HG03439 (cell line): ENCODE results near the gene RTBDN.

Experiments used
- ATAC-seq: cut with Tn5 transposase; IDR thresholded peaks from one replicate; pipeline ENCODE4 v1.9.1; 2021; ENCODE audit warnings: mild to moderate bottlenecking, moderate library complexity; ENCODE audit not compliant: unreplicated experiment

The RTBDN gene

GRCh38 chr19:12793290-12794195, 40.8 kb downstream of the RTBDN start:
- peak; percentile 25 for ATAC-seq

DNA sequence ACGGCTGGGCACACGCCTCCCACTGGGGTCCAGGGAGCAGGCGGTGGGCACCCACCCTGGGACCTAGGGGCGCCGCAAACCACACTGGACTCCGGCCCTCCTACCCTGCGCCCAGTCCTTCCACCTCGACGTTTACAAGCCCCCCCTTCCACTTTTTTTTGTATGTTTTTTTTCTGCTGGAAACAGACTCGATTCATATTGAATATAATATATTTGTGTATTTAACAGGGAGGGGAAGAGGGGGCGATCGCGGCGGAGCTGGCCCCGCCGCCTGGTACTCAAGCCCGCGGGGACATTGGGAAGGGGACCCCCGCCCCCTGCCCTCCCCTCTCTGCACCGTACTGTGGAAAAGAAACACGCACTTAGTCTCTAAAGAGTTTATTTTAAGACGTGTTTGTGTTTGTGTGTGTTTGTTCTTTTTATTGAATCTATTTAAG, 41.5 kb downstream of the RTBDN start:
- ATAC-seq, result no peak

GRCh38 chr19:12792051-12792852, 42.1 kb downstream of the RTBDN start:
- no peak for ATAC-seq

- ATAC-seq, result peak; percentile 32
Measured at GRCh38 chr19:12791345-12792050, 42.9 kb downstream of the RTBDN start, which contains the start of gene JUNB. TSS of gene JUNB (plus strand) at chr19:12791486. CDS start at chr19:12791772, 286 bp downstream.

DNA sequence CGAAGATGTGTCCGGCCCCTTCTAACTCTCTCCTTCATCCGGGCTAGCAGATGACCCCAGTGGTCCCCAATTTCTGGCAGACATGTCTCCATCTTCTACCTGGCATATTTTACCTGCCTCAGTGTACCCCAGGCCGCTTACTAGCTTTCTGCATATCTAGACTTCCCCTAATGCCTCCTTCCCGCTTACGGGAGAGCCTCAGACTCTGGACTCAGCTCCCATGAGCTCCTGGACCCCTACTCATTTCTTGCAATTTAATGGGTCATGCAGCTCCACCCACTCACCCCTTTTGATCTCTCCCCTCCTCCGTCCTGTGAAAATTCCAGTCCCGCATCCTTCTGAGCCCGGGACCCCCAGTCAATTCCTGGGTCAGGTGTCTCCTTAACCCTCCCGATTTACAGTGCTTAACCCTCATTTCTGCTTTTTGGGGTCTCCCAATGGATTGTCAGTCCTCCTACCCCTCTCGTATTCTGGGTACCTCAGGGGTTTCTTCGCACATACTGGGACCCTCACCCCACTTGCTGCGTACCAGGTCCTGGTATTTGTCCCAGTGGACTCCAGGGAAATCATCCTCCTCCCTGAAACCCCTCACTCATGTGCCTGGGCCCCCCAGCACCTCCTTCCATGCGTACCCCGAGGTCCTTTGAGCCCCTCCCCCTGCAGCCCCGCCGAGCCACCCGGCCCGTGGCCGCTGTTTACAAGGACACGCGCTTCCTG, 43.6 kb downstream of the RTBDN start:
- no peak for ATAC-seq

- peak; percentile 37 for ATAC-seq
Measured at GRCh38 chr19:12789904-12790619, 44.3 kb downstream of the RTBDN start.

DNA sequence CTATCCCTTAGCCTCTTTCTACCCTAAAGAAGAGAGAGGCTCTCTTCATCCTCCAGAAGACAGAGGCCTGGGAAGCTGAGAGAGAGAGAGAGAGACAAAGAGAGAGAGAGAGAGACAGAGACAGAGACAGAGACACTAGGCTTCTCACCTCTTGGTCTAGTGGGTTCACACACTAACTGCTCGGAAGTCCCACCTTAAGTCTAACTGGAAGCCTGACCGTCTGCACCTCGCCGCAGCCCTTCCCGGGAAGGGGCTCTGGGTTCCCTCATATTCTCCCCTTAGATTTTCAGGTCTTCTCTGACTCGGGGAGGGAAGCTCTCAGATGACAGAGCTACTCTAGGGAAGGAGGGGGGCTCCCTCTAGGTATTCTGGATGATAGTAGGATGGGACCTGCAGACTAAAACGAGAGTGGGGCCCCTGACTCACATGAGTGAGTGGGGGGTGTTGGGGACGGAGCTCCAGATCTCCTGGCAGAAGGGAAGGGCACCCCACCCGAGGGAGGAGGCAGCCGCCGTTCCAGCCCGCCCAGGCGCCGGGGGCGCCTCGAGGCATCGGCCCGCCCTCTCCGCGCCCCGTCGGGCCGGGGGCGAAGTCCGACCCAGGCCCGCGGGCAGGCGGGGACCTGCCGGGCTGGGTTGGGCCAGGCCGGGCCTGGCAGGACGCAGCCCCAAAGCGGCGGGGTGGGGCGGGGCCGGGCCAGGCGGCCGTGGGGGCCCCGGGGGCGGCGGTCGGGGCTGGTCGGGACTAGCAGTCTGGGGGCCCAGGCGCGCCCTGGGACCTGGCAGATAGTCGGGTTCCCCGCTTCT, 45.1 kb downstream of the RTBDN start:
- ATAC-seq, result no peak

DNA sequence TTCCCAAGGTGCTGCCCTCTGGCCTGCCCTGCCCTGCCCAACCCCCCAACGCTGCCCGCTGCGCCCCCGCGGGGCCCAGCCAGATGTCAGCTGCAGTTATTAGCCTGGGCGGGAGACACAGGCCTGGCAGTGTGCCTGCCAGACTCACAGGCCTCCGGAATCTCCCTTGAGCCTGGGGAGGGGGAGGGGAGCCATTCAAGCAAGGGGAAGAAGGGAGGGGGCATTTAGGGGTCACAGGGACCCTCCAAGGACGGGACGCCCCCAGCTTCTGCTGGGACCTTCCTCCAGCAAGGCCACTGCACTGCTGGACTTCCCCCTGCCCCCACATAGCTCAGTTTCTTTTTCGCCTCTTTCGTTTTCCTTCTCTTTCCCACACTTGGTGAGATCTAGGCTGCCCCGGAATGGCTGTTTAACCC, 45.7 kb downstream of the RTBDN start:
- no peak for ATAC-seq

DNA sequence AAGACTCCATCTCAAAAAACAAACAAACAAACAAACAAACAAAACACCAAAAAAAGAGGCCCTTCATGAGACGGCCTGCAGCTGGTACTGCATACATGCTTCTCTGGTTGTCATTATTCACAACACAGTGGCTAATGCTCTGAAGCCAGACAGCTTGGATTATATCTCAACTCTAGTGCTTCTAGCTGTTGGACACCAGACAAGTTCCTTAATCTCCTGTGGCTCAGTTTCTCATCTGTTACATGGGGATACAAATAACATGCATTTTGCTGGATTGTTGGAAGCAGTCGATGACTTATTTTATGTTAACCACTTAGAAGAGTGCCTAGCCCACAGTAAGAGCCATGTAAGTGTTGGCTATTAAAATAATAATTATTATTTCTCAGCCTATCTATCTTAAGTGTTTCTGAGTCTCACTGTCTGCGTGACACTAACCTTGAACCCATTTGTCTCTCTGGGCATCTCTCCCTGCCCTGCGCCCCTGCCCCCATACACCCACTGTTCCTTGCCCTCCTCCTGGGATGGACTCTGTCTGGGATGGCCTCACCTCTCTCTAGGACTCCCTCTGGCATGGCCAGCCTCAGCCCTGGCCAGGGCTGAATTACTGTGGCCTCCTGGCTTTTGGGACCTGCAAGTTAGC, 46.2 kb downstream of the RTBDN start:
- ATAC-seq, result no peak

DNA sequence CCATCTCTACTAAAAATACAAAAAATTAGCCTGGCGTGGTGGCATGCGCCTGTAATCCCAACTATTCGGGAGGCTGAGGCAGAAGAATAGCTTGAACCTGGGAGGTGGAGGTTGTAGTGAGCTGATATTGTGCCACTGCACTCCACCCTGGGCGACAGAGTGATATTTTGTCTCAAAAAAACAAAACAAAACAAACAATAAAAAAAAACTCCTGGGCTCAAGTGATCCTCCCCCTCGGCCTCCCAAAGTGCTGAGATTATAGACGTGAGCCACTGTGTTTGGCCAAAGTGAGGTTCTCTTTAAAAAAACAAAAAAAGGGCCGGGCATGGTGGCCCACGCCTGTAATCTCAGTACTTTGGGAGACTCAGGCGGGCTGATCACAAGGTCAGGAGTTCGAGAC, 46.9 kb downstream of the RTBDN start:
- ATAC-seq, result no peak

GRCh38 chr19:12786952-12787351, 47.4 kb downstream of the RTBDN start:
- no peak for ATAC-seq

- ATAC-seq, result no peak
Measured at GRCh38 chr19:12786141-12786870, 48.1 kb downstream of the RTBDN start.

DNA sequence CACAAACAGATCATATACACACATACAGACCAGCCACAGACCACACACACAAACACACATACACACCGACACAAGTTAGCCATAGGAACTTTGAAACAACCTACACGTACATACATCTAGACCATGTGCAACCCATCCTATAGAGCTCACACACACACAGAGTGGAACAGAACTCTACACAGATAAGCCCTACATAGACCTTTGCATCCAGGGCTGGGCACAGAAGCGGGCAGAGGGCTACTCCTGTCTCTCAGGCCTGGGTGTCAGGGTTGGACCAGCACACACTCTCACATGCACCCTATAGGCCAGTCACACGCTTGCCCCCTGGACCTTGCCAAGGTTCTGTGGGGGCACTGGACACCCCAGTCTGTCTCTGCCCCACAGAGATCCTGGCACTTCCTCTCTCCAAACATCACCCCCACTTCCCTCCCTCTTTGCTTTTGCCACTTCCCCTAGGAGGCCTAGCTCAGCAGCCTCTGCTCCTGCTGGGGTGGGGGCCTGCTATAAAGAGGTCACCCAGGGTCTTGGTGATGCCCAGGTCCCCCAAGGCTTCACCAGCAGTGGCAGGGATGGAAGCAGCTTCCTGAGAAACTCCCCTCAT, 48.8 kb downstream of the RTBDN start:
- no peak for ATAC-seq

DNA sequence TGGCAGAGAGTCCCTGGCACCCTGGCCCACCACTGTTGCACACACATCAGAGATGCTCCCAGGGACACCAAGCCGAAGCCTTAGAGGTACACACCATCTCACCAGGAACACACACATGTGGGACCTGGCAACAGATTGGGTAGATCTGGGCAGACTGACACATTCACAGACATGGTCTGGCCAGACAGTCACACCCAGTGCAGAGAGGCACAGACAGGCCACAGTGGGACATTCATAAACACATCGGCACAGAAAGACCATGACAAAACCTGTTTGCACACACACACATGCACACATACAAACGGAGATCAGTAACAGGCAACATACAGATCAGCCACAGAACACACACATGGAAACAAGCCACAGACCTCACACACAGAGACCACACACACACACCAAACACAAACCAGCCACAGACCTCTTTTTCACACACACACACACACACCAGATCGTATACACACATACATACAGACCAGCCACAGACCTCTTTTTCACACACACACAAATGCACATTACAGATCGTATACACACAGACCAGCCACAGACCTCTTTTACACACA, 49.4 kb downstream of the RTBDN start:
- ATAC-seq, result no peak

DNA sequence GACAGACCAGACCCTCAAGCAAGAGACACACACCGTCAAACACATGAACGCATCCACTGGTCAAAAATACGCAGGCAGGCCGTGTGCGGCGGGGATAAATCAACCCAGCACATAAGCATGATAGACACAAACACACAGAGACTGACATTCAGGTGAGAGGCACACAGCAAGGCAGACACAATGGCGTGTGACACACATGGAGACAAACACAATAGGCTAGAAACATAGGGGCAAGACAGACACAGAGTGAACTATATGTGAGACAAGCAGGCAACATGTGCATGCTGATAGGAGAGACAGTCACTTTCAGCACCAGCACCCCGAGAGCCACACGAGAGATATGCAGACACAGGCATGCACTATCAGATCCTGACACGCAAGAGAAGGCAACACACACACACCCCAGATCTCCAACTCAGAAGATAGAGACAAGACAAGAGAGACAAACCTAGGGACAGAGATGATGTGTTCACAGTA, 49.9 kb downstream of the RTBDN start:
- ATAC-seq, result no peak

DNA sequence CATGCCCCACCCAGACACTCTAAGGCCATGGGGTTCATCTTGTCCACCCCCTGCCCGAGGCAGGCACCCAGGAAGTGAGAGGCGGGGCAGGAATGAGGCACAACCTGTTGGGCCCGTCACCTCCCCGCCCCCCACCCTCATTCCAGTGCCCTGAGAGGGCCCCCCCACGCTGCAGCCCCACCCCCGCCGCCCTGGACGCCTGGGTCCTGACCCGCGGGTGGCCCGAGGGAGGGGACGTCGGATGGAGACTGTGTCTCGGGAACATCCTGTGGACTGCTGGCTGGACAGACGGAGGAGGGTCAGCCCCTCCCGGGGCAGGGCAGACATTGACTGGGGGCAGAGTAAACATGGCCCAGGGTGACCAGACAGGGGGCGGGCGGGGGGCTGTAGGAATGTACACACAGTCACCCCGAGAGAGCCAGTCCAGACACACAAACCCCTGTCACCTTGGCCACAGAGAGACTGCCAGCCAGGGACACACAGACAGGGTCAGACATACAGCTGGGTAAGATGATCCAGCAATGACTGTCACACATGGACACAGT, 50.5 kb downstream of the RTBDN start:
- ATAC-seq, result no peak
